Heart left ventricle (tissue), 13 donors: ENCODE measurements around the gene RSU1.

Experiments
- CTCF ChIP-seq, 12 donors: fragments of 200-600 bp; sonication (generic) in 4 of 12; IDR thresholded peaks; one replicate each; pipeline versions ENCODE4 v1.5.0 to v1.8.0; 2018 to 2022; ENCODE audit warnings: antibody characterized with exemption in 12 of 12, mild to moderate bottlenecking in 5 of 12
- POLR2A ChIP-seq, 2 donors: fragments of 450-650 bp; IDR thresholded peaks; one replicate each; pipeline ENCODE4 v1.6.1; 2017; ENCODE audit warnings: antibody characterized with exemption in 2 of 2, mild to moderate bottlenecking in 2 of 2, moderate library complexity in 2 of 2
- donor health status: ischemic (EF 13 %, LVEDD 7.1; RV severe dilation, severe dysfunction).
- donor health status: DM: no; HTN: yes; CAD: no.
- donor health status: DM: no; HTN: no; CAD: no.
- donor health status: ischemic (EF 25% LVEDD 6.9; RV normal size, moderate dysfunction).
- donor health status: ischemic (EF 25% LVEDD 5.7; RV mildly dilated, moderate dysfunction).
- donor health status: ischemic (EF 35%, LVEDD 5.7; RV mildly dilated, moderate dysfunction).
- donor health status: nonischemic (EF 11% LVEDD 7.7; RV severe dilation, severe dysfunction).
- donor health status: DM: yes; HTN: yes; CAD: no.
- donor health status: PGD.
- donor health status: ischemic (EF 29% LVEDD 5.4; RV normal size, mild dysfunction).
- donor health status: nonischemic (EF 23%, LVEDD 6.1; RV moderate dilation, normal function).

GRCh38 chr10:16854623-16855022, 37.4 kb upstream of the RSU1 start:
- TF ChIP-seq CTCF (IDR thresholded peaks at IDR 0.05) (no peak), POLR2A (IDR thresholded peaks at IDR 0.05) (no peak)
